ENCODE results near the gene CNTN1. TPM values are rescaled to one million over a fixed set of nuclear protein-coding genes. Genes with fewer than 3 reads are reported as not detected.

Gene CNTN1
- total RNA-seq, 1 experiment from 2014 or later, result 3.0 TPM

DNA sequence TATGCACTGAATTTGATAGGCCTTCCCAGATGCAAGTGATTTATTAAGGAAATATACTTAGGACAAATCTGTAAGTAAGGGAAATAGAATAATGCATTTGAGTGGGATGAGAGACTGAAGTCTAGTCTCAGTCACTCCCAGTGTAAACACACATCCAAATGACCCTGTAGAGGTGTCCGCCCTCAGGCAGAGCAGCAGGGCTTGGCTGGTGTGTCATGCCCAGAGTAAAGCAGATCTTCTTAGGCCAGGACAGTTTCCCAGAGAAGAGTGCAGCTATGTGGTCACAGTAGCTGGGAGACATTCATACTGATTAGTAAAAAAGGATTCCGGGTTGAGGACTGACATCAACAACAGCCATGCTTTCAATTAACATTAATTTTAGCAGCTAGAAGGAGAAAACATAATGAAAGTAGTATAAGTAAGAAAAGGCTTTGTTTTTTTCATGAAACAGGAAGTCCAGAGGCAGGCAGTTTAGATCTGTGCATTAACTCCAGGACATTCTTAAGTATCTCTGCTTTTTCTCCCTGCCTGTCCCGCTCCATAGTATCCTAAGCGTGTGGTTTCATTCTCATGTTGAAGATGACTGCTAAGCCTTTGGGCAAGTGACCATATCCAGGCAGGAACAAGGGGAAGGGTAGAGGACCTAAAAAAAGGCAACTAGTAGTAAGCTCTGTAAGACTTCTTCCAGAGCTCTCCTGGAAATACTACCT lies 35.7 kb downstream of the CNTN1 start:
- no peaks in the 10 kb centered on the region for H3K9me3 ChIP-seq (ENCODE audit: control insufficient read depth in 1 of 2, insufficient read depth in 1 of 2, low read depth in 1 of 2, low read length in 2 of 2)
- H3K9ac ChIP-seq (ENCODE audit: low read length), result no peak overlapping the region
- H3K27ac ChIP-seq (ENCODE audit: low read depth, low read length), result no peak overlapping the region
- no TSS peak for BruUV-seq (replicated peaks)
- no peaks in the 10 kb centered on the region for H3K79me2 ChIP-seq (ENCODE audit: insufficient read depth, low read length)
- no peak for ATAC-seq
- no peaks in the 10 kb centered on the region for H3K4me1 ChIP-seq (ENCODE audit: control insufficient read depth in 1 of 2, insufficient read depth in 2 of 2, low read length in 2 of 2)
- no peaks in the 10 kb centered on the region for H3K36me3 ChIP-seq (ENCODE audit: control insufficient read depth in 1 of 2, insufficient read depth in 2 of 2, low read length in 2 of 2)
- H3K27me3 ChIP-seq (ENCODE audit: insufficient read depth, low read length), result no peaks in the 10 kb centered on the region
- no peaks in the 10 kb centered on the region; the same call in 1 of the 2 replicates for H4K20me1 ChIP-seq (ENCODE audit: insufficient read depth)
- no peak overlapping the region for H3K4me3 ChIP-seq (replicated peaks in 1 of 2; ENCODE audit: low read depth in 1 of 2, low read length in 2 of 2)
- POLR2A ChIA-PET, result no interaction called here
- H2AFZ ChIP-seq (ENCODE audit: low read depth, low read length, poor library complexity, severe bottlenecking), result no peak overlapping the region
- RAD21 ChIA-PET (ENCODE audit: low non-redundant PET in 1 of 2, low total read pairs in 2 of 2, uncharacterized antibody in 2 of 2, unreplicated experiment in 2 of 2), result no interaction called here
- TF ChIP-seq, protein P1, sequence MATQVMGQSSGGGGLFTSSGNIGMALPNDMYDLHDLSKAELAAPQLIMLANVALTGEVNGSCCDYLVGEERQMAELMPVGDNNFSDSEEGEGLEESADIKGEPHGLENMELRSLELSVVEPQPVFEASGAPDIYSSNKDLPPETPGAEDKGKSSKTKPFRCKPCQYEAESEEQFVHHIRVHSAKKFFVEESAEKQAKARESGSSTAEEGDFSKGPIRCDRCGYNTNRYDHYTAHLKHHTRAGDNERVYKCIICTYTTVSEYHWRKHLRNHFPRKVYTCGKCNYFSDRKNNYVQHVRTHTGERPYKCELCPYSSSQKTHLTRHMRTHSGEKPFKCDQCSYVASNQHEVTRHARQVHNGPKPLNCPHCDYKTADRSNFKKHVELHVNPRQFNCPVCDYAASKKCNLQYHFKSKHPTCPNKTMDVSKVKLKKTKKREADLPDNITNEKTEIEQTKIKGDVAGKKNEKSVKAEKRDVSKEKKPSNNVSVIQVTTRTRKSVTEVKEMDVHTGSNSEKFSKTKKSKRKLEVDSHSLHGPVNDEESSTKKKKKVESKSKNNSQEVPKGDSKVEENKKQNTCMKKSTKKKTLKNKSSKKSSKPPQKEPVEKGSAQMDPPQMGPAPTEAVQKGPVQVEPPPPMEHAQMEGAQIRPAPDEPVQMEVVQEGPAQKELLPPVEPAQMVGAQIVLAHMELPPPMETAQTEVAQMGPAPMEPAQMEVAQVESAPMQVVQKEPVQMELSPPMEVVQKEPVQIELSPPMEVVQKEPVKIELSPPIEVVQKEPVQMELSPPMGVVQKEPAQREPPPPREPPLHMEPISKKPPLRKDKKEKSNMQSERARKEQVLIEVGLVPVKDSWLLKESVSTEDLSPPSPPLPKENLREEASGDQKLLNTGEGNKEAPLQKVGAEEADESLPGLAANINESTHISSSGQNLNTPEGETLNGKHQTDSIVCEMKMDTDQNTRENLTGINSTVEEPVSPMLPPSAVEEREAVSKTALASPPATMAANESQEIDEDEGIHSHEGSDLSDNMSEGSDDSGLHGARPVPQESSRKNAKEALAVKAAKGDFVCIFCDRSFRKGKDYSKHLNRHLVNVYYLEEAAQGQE (IDR thresholded peaks at IDR 0.05; ENCODE audit: low read depth), result no peak
- TF ChIP-seq POLR2A (IDR thresholded peaks at IDR 0.05; ENCODE audit: borderline replicate concordance, extremely low read depth, insufficient read depth, insufficient read length) (no peak), TCF7L2 (IDR thresholded peaks at IDR 0.05; ENCODE audit: borderline replicate concordance, extremely low read depth, insufficient read depth, insufficient read length) (no peak), ZNF274 (IDR thresholded peaks at IDR 0.05; ENCODE audit: low read depth, low read length) (no peak), SIN3A (IDR thresholded peaks at IDR 0.05; ENCODE audit: low read depth) (no peak), YY1 (IDR thresholded peaks at IDR 0.05; ENCODE audit: extremely low read depth, insufficient replicate concordance, low read depth, low read length) (no peak), CBX3 (IDR thresholded peaks at IDR 0.05; ENCODE audit: low read depth) (no peak), FOSL1 (IDR thresholded peaks at IDR 0.05; ENCODE audit: low read depth) (no peak), EZH2phosphoT487 (IDR thresholded peaks at IDR 0.05; ENCODE audit: borderline replicate concordance) (no peak), SP1 (IDR thresholded peaks at IDR 0.05; ENCODE audit: low read depth) (no peak), RAD21 (IDR thresholded peaks at IDR 0.05; ENCODE audit: low read depth) (no peak), CEBPB (IDR thresholded peaks at IDR 0.05; ENCODE audit: low read depth) (no peak), JUND (IDR thresholded peaks at IDR 0.05) (no peak), ELF1 (IDR thresholded peaks at IDR 0.05; ENCODE audit: borderline replicate concordance, low read depth) (no peak), SRF (IDR thresholded peaks at IDR 0.05; ENCODE audit: low read depth) (no peak)
- TF ChIP-seq, protein P2, sequence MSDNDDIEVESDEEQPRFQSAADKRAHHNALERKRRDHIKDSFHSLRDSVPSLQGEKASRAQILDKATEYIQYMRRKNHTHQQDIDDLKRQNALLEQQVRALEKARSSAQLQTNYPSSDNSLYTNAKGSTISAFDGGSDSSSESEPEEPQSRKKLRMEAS (IDR thresholded peaks at IDR 0.05), result no peak
- TF ChIP-seq, protein P3, sequence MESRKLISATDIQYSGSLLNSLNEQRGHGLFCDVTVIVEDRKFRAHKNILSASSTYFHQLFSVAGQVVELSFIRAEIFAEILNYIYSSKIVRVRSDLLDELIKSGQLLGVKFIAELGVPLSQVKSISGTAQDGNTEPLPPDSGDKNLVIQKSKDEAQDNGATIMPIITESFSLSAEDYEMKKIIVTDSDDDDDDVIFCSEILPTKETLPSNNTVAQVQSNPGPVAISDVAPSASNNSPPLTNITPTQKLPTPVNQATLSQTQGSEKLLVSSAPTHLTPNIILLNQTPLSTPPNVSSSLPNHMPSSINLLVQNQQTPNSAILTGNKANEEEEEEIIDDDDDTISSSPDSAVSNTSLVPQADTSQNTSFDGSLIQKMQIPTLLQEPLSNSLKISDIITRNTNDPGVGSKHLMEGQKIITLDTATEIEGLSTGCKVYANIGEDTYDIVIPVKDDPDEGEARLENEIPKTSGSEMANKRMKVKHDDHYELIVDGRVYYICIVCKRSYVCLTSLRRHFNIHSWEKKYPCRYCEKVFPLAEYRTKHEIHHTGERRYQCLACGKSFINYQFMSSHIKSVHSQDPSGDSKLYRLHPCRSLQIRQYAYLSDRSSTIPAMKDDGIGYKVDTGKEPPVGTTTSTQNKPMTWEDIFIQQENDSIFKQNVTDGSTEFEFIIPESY (IDR thresholded peaks at IDR 0.05; ENCODE audit: extremely low read depth, insufficient replicate concordance, low read length), result no peak
- TF ChIP-seq, protein P4, sequence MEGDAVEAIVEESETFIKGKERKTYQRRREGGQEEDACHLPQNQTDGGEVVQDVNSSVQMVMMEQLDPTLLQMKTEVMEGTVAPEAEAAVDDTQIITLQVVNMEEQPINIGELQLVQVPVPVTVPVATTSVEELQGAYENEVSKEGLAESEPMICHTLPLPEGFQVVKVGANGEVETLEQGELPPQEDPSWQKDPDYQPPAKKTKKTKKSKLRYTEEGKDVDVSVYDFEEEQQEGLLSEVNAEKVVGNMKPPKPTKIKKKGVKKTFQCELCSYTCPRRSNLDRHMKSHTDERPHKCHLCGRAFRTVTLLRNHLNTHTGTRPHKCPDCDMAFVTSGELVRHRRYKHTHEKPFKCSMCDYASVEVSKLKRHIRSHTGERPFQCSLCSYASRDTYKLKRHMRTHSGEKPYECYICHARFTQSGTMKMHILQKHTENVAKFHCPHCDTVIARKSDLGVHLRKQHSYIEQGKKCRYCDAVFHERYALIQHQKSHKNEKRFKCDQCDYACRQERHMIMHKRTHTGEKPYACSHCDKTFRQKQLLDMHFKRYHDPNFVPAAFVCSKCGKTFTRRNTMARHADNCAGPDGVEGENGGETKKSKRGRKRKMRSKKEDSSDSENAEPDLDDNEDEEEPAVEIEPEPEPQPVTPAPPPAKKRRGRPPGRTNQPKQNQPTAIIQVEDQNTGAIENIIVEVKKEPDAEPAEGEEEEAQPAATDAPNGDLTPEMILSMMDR (IDR thresholded peaks at IDR 0.05 in 2 of 3, conservative IDR thresholded peaks at IDR 0.05 in 1 of 3; ENCODE audit: borderline replicate concordance in 1 of 3, insufficient read depth in 1 of 3, low read depth in 2 of 3, low read length in 2 of 3), result no peak
- TF ChIP-seq, protein P5, sequence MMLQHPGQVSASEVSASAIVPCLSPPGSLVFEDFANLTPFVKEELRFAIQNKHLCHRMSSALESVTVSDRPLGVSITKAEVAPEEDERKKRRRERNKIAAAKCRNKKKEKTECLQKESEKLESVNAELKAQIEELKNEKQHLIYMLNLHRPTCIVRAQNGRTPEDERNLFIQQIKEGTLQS (IDR thresholded peaks at IDR 0.05), result no peak
- no peak for DNase-seq (ENCODE audit: low read depth, low spot score)
- H3K4me2 ChIP-seq (ENCODE audit: low read length), result no peak overlapping the region
- CTCF ChIA-PET, result no interaction called here
- intact Hi-C loops (cut with micrococcal nuclease), result no loop called here
- H3K9me2 ChIP-seq (ENCODE audit: insufficient read depth), result no peaks in the 10 kb centered on the region

Measured in HCT116 (cell line).